Natural killer cell (primary cell): Measurements from ENCODE around the gene TADA2A. TPM values are rescaled to one million over a fixed set of nuclear protein-coding genes. Genes with fewer than 3 reads are reported as not detected.

Experiments
- ATAC-seq, 3 donors: fragments of 150-1000 bp in 2 of 3; fragments of 200-7000 bp in 1 of 3; cut with Tn5 transposase; 1 replicate in 1 of 3; 2 replicates in 2 of 3; pipeline ENCODE4 v1.10.0; 2021; ENCODE audit warnings: mild to moderate bottlenecking in 2 of 3, moderate library complexity in 2 of 3
- DNase-seq, 2 donors: peaks; one replicate each; pipeline versions ENCODE4 v3.0.0 to v3.0.0-alpha.2; 2013 to 2021; ENCODE audit warnings: mixed read lengths in 1 of 2
- H3K27ac ChIP-seq: one replicate; pipeline ENCODE4 v1.5.1; 2013; ENCODE audit warnings: mild to moderate bottlenecking, low read length
- H3K27me3 ChIP-seq: one replicate; pipeline ENCODE4 v1.6.1; 2013; ENCODE audit warnings: low read length; ENCODE audit not compliant: control insufficient read depth, insufficient read depth
- H3K36me3 ChIP-seq: one replicate; pipeline ENCODE4 v1.6.1; 2013; ENCODE audit warnings: low read length; ENCODE audit not compliant: control insufficient read depth, insufficient read depth
- H3K4me1 ChIP-seq: one replicate; pipeline ENCODE4 v1.6.1; 2013; ENCODE audit warnings: low read length; ENCODE audit not compliant: control insufficient read depth, insufficient read depth
- H3K4me3 ChIP-seq: one replicate; pipeline ENCODE4 v1.5.1; 2013; ENCODE audit warnings: low read length
- H3K9me3 ChIP-seq: one replicate; pipeline ENCODE4 v1.6.1; 2013; ENCODE audit warnings: low read length; ENCODE audit not compliant: control insufficient read depth, insufficient read depth
- H3K27ac Mint-ChIP-seq, 2 donors: one replicate each; pipeline ENCODE4 v1.8.0; 2022; ENCODE audit warnings: mild to moderate bottlenecking in 2 of 2, mixed read lengths in 2 of 2, moderate library complexity in 1 of 2
- H3K27me3 Mint-ChIP-seq, 2 donors: one replicate each; pipeline ENCODE4 v1.8.0; 2022; ENCODE audit warnings: low read depth in 2 of 2, mixed read lengths in 2 of 2
- H3K36me3 Mint-ChIP-seq: one replicate; pipeline ENCODE4 v1.8.0; 2022; ENCODE audit warnings: mixed read lengths
- H3K4me1 Mint-ChIP-seq, 2 donors: one replicate each; pipeline ENCODE4 v1.8.0; 2022; ENCODE audit warnings: mixed read lengths in 2 of 2
- H3K4me3 Mint-ChIP-seq: one replicate; pipeline ENCODE4 v1.8.0; 2022; ENCODE audit warnings: mild to moderate bottlenecking, moderate library complexity, mixed read lengths
- H3K9me3 Mint-ChIP-seq, 2 donors: one replicate each; pipeline ENCODE4 v1.8.0; 2022; ENCODE audit warnings: mixed read lengths in 2 of 2
- WGBS: methylation state at CpG from one replicate; pipeline ENCODE4 v1.1.7; 2013; ENCODE audit warnings: missing lambda C conversion rate; ENCODE audit not compliant: insufficient coverage; 5-methylcytosine and 5-hydroxymethylcytosine counted together
- intact Hi-C: fragments of 100-400 bp; cut with micrococcal nuclease; formaldehyde crosslinking; loops from one replicate; pipeline ENCODE4 v1.14.2; 2022
- total RNA-seq, 4 donors: library from RNA; stranded (reverse); fragments of 120-200 nt in 1 of 4; gene quantifications; one replicate each; pipeline versions ENCODE4 v1.2.3 to v1.2.4, GENCODE V29; 2013 to 2022
- TF ChIP-seq, protein P1 (sequence below): fragments of 200-600 bp; IDR thresholded peaks from one replicate; pipeline ENCODE4 v1.8.0; 2022; ENCODE audit warnings: antibody characterized with exemption

Gene TADA2A
- total RNA-seq, 3 donors from 2014 or later (not counting 1 experiment from before 2014, with no cell fraction given), result 14.8 to 28.1 (median 26.7) TPM

DNA sequence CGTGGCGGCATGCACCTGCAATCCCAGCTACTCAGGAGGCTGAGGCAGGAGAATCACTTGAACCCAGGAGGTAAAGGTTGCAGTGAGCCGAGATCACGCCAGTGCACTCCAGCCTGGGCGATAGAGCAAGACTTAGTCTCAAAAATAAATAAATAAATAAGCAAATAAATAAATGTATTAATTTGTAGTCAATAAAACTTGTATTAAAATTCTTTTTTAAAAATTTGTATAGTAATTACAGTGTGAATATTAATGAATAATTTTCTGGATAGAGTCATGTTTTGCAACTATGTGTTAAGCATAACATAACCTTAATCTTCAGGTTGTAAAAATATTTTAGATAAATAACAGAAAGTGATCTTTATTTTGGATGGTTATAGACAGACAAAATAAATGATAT, 55.8 kb downstream of the TADA2A start:
- TF ChIP-seq, protein P1, sequence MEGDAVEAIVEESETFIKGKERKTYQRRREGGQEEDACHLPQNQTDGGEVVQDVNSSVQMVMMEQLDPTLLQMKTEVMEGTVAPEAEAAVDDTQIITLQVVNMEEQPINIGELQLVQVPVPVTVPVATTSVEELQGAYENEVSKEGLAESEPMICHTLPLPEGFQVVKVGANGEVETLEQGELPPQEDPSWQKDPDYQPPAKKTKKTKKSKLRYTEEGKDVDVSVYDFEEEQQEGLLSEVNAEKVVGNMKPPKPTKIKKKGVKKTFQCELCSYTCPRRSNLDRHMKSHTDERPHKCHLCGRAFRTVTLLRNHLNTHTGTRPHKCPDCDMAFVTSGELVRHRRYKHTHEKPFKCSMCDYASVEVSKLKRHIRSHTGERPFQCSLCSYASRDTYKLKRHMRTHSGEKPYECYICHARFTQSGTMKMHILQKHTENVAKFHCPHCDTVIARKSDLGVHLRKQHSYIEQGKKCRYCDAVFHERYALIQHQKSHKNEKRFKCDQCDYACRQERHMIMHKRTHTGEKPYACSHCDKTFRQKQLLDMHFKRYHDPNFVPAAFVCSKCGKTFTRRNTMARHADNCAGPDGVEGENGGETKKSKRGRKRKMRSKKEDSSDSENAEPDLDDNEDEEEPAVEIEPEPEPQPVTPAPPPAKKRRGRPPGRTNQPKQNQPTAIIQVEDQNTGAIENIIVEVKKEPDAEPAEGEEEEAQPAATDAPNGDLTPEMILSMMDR, result no peak
- no peaks in the 10 kb centered on the region for H3K9me3 Mint-ChIP-seq
- Histone ChIP-seq H3K9me3 (no peaks in the 10 kb centered on the region), H3K27ac (no peak overlapping the region), H3K27me3 (no peaks in the 10 kb centered on the region), H3K4me1 (no peaks in the 10 kb centered on the region), H3K4me3 (no peak overlapping the region), H3K36me3 (peaks cover 25% of the 10 kb centered on the region)
- H3K27me3 Mint-ChIP-seq, result no peaks in the 10 kb centered on the region
- intact Hi-C loops, result no loop called here
- H3K27ac Mint-ChIP-seq, result no peak overlapping the region
- DNase-seq (no peak), ATAC-seq (no peak)
- no peak overlapping the region for H3K4me3 Mint-ChIP-seq
- WGBS, result 96% methylated on average over 4 of the region's 5 CpGs
- no peaks in the 10 kb centered on the region for H3K4me1 Mint-ChIP-seq
- no peaks in the 10 kb centered on the region for H3K36me3 Mint-ChIP-seq

DNA sequence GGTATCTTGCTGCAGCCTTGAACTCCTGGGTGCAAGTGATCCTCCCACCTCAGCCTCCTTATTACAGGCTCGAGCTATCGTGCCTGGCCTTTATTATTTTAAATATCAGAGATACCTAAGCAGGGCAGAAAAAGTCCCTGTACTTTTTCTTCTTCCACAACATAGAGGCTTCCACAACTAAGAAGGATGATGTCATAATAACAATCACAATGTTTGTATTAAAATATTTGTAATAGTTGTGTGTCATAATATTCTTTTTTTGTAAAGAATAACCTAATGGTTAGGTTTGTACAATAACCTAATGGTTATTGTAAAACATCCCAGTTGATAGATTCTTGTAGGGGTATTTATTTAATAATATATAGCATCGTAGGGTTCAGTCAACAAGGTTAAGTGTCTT, 56.4 kb downstream of the TADA2A start:
- Mint-ChIP-seq H3K27ac (no peak overlapping the region), H3K4me3 (no peak overlapping the region), H3K9me3 (no peaks in the 10 kb centered on the region), H3K36me3 (no peaks in the 10 kb centered on the region), H3K4me1 (no peaks in the 10 kb centered on the region), H3K27me3 (no peaks in the 10 kb centered on the region)
- Histone ChIP-seq H3K27me3 (no peaks in the 10 kb centered on the region), H3K36me3 (peaks cover 25% of the 10 kb centered on the region), H3K4me3 (no peak overlapping the region), H3K27ac (no peak overlapping the region), H3K9me3 (no peaks in the 10 kb centered on the region), H3K4me1 (no peaks in the 10 kb centered on the region)
- WGBS, result 92% methylated on average over 3 of the region's 3 CpGs
- TF ChIP-seq, protein P1, result no peak
- DNase-seq (no peak), ATAC-seq (no peak)
- intact Hi-C loops, result no loop called here

GRCh38 chr17:37465069-37465616, 58.5 kb downstream of the TADA2A start:
- Mint-ChIP-seq H3K27me3 (no peaks in the 10 kb centered on the region), H3K36me3 (peaks cover 1% of the 10 kb centered on the region), H3K27ac (peak overlapping the region in 1 of 2 donors; percentile 23), H3K4me1 (no peaks in the 10 kb centered on the region), H3K4me3 (no peak overlapping the region), H3K9me3 (no peaks in the 10 kb centered on the region)
- H3K4me1 ChIP-seq, result no peaks in the 10 kb centered on the region
- TF ChIP-seq, protein P1, result no peak
- ATAC-seq (no peak), DNase-seq (no peak)
- no peak overlapping the region for H3K4me3 ChIP-seq
- no peaks in the 10 kb centered on the region for H3K27me3 ChIP-seq
- H3K36me3 ChIP-seq, result peaks cover 29% of the 10 kb centered on the region
- H3K27ac ChIP-seq, result no peak overlapping the region
- H3K9me3 ChIP-seq, result no peaks in the 10 kb centered on the region
- intact Hi-C loops, result no loop called here
- WGBS, result 100% methylated on average over 7 of the region's 7 CpGs

GRCh38 chr17:37466471-37466870, 59.8 kb downstream of the TADA2A start:
- Histone ChIP-seq H3K9me3 (no peaks in the 10 kb centered on the region), H3K4me1 (no peaks in the 10 kb centered on the region), H3K27ac (no peak overlapping the region), H3K36me3 (peaks cover 39% of the 10 kb centered on the region), H3K4me3 (no peak overlapping the region), H3K27me3 (no peaks in the 10 kb centered on the region)
- DNase-seq (no peak), ATAC-seq (no peak)
- WGBS, result no CpG with 5 or more reads among the region's 1 CpG
- Mint-ChIP-seq H3K27ac (no peak overlapping the region), H3K4me1 (no peaks in the 10 kb centered on the region), H3K36me3 (peaks cover 13% of the 10 kb centered on the region), H3K4me3 (no peak overlapping the region), H3K27me3 (no peaks in the 10 kb centered on the region), H3K9me3 (no peaks in the 10 kb centered on the region)
- TF ChIP-seq, protein P1, result no peak
- intact Hi-C loops, result no loop called here
